OCI-LY1 (cell line): ENCODE measurements around the gene AIRE.

Experiments used
- CTCF ChIP-seq: fragments of 200-600 bp; sonication (generic), shearing (Covaris generic); IDR thresholded peaks from 2 replicates; pipeline ENCODE4 v1.5.1; 2017; ENCODE audit warnings: mild to moderate bottlenecking, antibody characterized with exemption, low read length, moderate library complexity, mixed read lengths
- EZH2 ChIP-seq: fragments of 200-600 bp; sonication (generic), shearing (Covaris generic); IDR thresholded peaks from 2 replicates; pipeline ENCODE4 v1.8.0; 2017; ENCODE audit warnings: borderline replicate concordance, mixed run types, mild to moderate bottlenecking, antibody characterized with exemption, low read length, moderate library complexity, mixed read lengths

DNA sequence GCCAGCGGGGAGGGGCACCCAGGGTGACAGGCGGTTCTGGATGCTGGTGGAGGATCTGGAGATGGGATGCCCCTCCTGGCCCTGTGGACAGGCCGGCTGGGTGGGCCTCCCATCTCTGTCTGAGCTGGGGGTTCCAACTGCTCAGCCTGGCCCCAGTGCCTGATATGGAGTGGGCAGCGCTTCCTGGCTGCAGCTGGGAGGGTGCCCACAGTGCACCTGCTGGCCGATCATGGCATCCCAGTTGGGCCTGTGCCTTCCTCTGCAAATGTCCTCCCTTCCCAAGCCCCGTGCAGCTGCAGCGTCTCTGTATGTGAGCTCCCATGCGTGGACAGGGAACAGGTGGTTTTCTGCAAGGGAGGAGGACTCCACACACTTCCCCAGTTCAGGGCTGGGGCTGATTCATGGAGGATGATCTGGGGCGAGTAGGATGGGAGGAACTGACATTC is 16.3 kb downstream of the AIRE start:
- no peak for TF ChIP-seq CTCF
- no peak for TF ChIP-seq EZH2
